ENCODE results near the gene HOXA7. TPM values are rescaled to one million over a fixed set of nuclear protein-coding genes. Genes with fewer than 3 reads are reported as not detected.
A peak's percentile ranks its signal among the peaks of the same experiment; 100 is the strongest.

The HOXA7 gene
- total and polyA plus RNA-seq, 2 donors (not counting 1 experiment from before 2014, with no cell fraction given) = 0.37 TPM; not detected in 1

DNA sequence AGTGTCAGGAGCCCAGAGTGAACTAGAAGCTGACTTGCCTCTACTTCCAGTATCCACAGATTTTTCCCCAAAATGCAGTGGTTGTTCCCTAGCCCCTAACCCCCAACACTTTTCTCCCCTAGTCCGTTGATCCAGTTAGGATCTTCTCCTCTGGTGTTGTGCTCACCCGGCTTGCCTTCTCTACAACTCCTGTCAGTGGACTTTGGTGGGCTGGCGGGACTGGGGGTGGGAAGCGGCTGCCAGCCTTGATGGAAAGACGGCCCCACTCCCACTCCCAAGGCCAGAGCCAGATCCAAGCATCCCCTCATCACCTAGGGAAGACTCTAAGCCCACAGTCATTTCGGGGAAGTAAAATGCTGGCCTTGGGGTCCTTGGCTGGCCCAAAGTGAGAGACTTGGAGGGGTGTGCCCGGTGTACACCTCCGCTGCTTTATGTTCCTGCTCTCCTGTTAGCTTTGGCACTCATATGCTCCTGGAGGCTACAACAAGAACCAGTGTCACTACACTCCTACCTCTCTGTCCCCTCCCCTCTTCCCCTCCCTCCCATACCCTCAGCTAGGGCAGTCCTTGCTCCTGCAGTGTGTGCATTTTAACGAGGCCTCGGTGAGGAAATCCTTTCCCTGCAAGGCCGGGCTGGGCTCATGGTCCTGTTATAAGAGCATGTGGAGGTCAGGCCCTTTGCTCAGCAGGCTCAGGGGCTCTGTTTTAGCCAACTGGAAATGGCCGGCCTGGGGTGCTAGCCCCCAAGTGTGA, 18.6 kb upstream of the HOXA7 start:
- H3K9me3 ChIP-seq (ENCODE audit: control extremely low read depth in 1 of 3, control insufficient read depth in 2 of 3, insufficient read depth in 1 of 3, low read length in 2 of 3) = peaks cover 0 to 54% (median 10%) of the 10 kb centered on the region in 3 donors
- Mint-ChIP-seq H3K27ac (no peak overlapping the region), H3K27me3 (peaks cover 61% of the 10 kb centered on the region), H3K4me1 (peaks cover 21% of the 10 kb centered on the region), H3K9me3 (ENCODE audit: insufficient read depth) (no peaks in the 10 kb centered on the region), H3K4me3 (peak overlapping the region; percentile 64)
- ATAC-seq (ENCODE audit: low read depth) (no peak), DNase-seq (no peak)
- peaks cover 8% of the 10 kb centered on the region for H4K20me1 ChIP-seq (ENCODE audit: control insufficient read depth, insufficient read depth, low read length, poor library complexity, severe bottlenecking)
- peaks cover 33 to 52% of the 10 kb centered on the region in 2 donors for H3K4me1 ChIP-seq (ENCODE audit: control insufficient read depth in 2 of 2, insufficient read depth in 2 of 2, low read length in 2 of 2)
- H3K27ac ChIP-seq (ENCODE audit: low read length in 2 of 2) = no peak overlapping the region
- H3K4me2 ChIP-seq (replicated peaks; ENCODE audit: low read depth, low read length, poor library complexity, severe bottlenecking) = peak overlapping the region; percentile 93
- intact Hi-C loops (cut with micrococcal nuclease) = no loop called here
- WGBS (ENCODE audit: insufficient coverage) = 93% methylated on average over 8 of the region's 12 CpGs
- H2AFZ ChIP-seq (ENCODE audit: insufficient read depth, low read depth, low read length, poor library complexity, severe bottlenecking) = no peak overlapping the region
- TF ChIP-seq, protein P1, sequence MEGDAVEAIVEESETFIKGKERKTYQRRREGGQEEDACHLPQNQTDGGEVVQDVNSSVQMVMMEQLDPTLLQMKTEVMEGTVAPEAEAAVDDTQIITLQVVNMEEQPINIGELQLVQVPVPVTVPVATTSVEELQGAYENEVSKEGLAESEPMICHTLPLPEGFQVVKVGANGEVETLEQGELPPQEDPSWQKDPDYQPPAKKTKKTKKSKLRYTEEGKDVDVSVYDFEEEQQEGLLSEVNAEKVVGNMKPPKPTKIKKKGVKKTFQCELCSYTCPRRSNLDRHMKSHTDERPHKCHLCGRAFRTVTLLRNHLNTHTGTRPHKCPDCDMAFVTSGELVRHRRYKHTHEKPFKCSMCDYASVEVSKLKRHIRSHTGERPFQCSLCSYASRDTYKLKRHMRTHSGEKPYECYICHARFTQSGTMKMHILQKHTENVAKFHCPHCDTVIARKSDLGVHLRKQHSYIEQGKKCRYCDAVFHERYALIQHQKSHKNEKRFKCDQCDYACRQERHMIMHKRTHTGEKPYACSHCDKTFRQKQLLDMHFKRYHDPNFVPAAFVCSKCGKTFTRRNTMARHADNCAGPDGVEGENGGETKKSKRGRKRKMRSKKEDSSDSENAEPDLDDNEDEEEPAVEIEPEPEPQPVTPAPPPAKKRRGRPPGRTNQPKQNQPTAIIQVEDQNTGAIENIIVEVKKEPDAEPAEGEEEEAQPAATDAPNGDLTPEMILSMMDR (IDR thresholded peaks at IDR 0.05) = no peak
- no peak for TF ChIP-seq EZH2 (IDR thresholded peaks at IDR 0.05; ENCODE audit: borderline replicate concordance, insufficient read depth, low read depth, low read length, poor library complexity, severe bottlenecking)
- ChIA-PET CTCF (interaction anchor here (1.7 kb wide), 1 partner anchor 20 kb away, joined by 5 read pairs; no protein-coding TSS in a partner anchor), POLR2A (interaction anchor here (0.5 kb wide), 1 partner anchor 18 kb away, joined by 3 read pairs; no protein-coding TSS in a partner anchor)
- peaks cover 0 to 95% (median 79%) of the 10 kb centered on the region in 4 experiments for H3K27me3 ChIP-seq (replicated peaks in 1 of 4; ENCODE audit: control extremely low read depth in 1 of 4, control insufficient read depth in 3 of 4, insufficient read depth in 4 of 4, low read length in 3 of 4)
- H3K79me2 ChIP-seq (ENCODE audit: control insufficient read depth, insufficient read depth, low read length) = no peaks in the 10 kb centered on the region
- no peak overlapping the region for H3K4me3 ChIP-seq (ENCODE audit: control extremely low read depth in 1 of 5, extremely low read depth in 1 of 5, insufficient read depth in 1 of 5, low read depth in 2 of 5, low read length in 4 of 5)
- no peak overlapping the region for H3K9ac ChIP-seq (ENCODE audit: low read length)
- H3K36me3 ChIP-seq (replicated peaks in 1 of 2; ENCODE audit: control extremely low read depth in 1 of 2, control insufficient read depth in 1 of 2, extremely low read depth in 1 of 2, insufficient read depth in 2 of 2, low read length in 1 of 2) = no peaks in the 10 kb centered on the region

Measured in B cell (primary cell).